ENCODE measurements around the gene ST6GALNAC4.

The ST6GALNAC4 gene, protein sequence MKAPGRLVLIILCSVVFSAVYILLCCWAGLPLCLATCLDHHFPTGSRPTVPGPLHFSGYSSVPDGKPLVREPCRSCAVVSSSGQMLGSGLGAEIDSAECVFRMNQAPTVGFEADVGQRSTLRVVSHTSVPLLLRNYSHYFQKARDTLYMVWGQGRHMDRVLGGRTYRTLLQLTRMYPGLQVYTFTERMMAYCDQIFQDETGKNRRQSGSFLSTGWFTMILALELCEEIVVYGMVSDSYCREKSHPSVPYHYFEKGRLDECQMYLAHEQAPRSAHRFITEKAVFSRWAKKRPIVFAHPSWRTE

DNA sequence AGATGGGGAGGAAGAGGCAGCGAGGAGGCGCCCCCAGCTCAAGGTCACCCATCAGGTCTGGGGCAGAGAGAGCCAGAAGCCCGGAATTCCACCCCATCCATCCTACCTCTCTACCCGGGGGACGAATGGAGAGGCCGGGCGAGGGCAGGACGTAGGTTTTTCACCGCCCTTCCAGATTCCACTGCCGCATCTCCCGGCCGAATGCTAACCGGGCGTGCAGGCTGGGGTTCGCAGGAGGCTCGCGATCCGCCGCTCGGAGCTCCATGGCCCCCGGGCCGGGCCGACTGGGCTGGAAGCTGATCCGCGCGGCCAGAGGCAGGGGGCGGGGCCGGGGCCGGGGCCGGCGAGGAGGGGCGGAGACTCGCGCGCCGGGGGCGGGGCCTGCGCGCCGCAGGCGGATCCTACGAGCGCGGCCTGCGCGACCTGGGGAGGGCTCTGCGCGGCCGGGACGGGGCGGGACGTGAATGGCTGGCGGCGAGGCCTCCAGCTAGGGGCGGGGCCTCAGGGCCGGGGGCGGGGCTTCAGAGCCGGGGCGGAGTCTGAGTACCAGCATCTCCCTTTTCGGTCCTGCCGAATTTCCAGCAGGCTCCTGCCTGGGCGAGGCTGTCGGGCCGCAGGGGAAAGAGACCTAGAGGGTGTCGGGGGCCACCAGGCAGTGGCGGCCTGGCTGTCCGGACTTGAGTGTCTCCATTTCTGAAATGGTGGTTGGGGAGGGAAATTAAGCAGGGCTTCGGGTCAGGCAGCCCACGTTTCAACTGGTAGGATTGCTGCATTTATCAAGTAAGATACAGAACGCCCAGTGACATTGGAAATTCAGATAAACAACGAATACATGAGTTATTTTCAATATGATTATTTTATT is at the start of gene ST6GALNAC4:
Gene ST6GALNAC4 (minus strand): TSS at position 322 of the 862 bp plus-strand sequence. CDS start 622 bp downstream, outside the sequence.
- peak; percentile 50 to 96 (median 88) for DNase-seq

DNA sequence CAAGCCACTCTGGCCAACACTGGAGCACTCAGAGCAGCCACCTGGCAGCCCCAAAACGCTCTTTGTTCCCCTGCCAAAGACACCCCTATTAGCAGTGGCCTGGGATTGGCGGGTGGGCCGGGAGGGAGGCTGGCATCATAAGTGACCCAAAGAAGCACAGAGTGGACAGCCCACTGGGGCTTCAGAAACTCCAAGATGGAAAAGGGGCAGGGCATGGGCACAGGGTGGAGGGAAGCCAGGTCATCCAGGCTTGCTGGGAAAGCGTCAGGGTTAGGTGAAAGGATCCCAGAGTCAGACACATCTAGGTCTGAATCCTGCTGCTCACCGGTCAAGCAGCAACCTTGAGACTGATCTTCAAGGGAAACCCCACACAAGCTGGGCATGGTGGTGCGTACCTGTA is 49.1 kb upstream of the ST6GALNAC4 start:
- DNase-seq, result no peak

DNA sequence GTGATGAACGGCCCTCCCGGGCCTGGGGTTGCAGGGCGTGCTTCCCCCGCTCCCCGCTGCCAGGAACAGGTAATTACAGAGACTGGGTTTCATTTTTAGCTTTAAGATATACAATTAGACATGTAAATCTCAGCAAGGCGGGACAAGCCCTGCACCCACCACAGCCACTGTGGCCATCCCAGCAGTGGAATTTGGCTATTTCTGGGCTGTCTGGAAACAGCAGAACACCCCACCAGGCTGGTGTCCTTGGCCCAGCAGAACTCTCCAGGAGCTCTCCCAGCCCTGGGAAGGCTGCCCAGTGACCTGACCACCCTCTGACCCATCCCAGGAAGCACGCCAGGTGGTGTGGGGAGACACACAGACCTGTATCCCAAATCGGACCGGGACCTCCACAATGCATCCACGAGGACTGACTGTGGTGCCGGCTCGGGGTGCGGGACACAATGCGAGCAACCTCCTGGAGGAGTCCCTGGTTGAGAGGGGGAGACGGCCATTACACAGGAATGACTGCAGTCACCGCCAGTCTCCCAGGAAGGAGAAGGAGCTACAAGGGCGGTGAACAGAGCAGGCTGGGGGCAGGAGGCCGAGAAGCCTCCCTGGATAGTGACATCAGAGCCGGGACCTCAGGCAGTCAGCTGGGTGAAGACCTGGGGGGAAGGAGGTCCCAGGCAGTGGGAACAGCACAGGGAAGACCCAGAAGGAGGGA is 46.7 kb upstream of the ST6GALNAC4 start:
- peak in 1 of 14 donors; percentile 78 for DNase-seq

DNA sequence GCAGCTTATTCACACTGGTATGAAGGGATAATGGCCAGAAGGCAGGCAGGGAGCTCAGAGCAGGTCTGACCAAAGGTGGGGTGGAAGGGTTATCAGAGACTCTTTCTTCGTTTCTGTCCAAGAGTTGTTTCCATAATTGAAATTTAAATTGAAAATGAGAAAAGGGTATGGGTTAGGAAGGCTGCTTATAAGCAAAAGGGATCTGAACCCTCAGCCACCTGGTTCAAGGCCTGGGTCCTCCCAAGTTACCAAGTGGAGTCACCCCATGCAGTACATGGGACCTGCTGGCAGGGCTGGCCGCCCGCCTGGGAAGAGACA is 46.2 kb upstream of the ST6GALNAC4 start:
- peak in 1 of 14 donors; percentile 46 for DNase-seq

DNA sequence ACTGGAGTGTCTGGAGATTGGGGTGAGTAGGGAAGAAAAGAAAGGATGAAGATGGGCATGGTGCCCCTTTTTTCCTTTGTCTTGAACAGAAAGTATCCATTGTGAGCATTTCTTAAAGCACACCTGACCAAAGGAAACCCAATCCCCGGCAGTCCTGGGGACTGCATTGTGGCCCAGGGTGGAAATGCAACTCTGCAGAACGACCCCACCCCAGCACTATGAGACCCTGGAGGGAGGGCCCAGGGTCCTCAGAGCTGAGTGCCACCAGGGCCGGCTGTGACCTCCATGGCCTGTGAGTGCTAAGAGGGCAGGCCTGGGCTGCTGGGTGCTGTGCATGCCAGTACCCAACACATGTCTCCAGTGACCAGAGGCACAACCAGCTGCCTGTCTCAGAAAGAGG is 45.4 kb upstream of the ST6GALNAC4 start:
- DNase-seq, result no peak

DNA sequence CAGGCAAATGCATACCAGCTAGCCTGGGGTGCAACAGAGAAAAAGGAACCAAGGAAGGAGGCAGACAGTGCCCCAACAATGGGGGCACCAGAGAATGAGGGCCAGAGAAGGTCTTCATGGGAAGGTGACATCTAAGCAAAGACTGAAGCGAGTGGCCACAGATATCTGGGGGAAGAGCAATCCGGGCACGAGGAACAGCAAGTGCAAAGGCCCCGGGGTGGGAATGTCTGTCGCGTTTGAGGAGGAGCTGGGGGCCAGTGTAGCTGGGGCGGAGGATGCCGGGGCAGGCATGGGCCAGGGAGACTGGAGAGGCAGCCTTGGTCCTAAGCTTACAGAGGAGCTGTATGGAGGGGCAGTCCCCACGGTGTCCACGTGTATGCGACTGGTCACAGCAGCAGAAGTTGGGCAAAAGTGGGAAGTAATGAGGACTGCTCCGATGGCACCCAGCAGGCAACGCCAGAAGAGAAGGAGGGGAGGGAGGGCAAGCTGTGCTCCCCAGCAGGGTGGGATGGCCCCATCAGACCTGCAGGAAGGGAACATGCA is 44.8 kb upstream of the ST6GALNAC4 start:
- no peak for DNase-seq

DNA sequence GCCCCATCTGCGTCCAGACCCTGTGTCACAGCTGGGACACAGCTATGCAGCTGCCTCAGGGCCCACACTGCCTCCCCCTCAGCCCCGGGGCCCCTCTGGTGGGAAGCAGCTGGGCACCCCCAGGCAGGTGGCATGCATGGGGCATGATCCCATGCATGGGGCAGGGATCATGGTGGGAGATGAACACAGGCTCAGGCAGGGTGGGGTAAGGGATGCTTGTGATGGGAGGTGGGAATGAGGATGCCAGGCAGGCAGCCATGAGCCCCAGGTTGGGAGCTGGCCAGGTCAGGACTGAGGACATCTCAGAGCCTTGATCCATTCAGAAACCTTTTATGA is 44.3 kb upstream of the ST6GALNAC4 start:
- DNase-seq, result no peak

DNA sequence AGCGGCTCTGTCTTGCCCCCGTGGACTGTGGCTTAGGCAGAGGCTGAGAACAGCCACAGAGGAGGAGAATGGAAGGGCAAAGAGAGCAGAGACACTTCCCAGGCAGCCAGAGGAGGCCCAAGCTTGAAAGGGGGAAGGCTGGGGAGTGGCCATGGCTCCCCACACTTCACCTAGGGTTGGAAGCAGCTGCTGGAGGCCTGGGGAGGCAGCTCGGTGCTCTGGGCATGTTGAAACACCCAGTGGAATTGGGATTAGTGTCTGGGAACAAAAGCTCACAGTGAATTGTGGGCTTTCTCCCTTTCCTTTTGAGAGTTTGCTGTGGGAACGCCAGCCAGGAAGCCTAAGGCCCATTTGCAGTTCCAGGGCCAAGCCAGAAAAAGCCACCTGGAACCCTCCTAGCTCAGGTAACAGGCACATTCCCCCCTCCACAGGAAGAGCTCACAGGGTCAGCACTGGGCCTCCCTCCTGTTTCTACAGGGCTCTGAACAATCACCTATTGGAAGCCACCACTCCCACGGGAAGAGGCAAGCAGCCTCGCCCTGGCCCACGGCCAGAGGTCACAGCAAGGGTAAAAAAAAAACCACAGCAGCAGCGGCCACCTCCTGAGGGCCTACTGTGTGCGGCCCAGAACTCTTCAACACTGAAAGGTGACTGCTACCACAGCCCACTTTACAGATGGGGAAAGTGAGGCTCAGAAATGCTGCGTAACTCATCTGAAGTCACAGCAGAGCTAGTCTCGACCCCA is 43.7 kb upstream of the ST6GALNAC4 start:
- no peak for DNase-seq

DNA sequence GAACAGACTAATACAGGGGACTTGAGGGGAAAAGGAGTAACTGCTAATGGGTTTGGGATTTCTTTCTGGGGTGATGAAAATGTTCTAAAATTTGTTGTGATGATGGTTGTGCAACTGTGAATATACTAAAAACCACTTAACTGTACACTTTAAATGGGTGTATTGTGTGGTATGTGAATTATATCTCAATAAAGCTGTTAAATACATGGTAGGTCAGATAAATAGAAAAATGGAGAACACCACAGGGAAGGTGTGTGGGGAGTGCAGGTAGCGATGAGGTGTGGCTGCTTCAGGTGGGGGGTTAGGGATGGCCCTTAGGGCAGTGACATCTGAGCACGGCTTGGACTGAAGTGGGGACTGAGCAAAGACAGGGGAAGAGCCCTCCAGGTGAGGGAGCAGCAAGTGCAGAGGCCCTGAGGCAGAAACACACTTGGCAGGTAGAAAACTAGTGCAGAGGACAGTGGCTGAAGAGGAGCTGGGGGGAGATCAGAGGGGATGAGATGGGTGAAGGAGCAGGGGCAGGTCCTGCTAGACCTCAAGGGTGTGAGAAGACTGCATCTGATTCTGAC is 43.1 kb upstream of the ST6GALNAC4 start:
- DNase-seq, result no peak

DNA sequence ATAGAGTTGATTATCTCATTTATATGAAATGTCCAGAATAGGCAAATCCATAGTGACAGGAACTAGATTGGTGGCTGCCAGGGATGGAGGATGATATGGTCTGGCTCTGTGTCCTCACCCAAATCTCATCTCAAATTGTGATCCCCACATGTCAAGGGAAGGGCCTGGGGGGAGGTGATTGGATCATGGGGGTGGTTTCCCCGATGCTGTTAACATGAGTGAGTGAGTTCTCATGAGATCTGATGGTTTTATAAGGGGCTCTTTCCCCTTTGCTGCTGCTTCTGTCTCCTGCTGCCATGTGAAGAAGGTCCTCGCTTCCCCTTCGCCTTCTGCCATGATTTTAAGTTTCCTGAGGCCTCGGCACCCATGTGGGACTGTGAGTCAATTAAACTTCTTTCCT is 42.6 kb upstream of the ST6GALNAC4 start:
- DNase-seq, result no peak

DNA sequence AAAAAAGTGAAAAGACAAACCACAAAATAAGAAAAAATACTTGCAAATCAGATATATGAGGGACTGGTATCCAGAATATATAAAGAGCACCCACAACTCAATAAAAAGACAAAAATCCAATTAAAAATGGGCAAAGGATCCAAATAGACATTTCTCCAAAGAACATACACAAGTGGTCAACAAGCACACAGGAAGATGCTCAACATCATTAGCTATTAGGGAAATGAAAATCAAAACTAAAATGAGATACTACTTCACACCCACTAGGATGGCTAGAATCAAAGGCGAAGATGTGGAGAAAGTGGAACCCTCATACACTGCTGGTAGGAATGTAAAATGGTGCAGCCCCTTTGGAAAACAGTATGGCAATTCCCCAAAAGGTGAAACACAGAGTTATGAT is 41.9 kb upstream of the ST6GALNAC4 start:
- no peak for DNase-seq

DNA sequence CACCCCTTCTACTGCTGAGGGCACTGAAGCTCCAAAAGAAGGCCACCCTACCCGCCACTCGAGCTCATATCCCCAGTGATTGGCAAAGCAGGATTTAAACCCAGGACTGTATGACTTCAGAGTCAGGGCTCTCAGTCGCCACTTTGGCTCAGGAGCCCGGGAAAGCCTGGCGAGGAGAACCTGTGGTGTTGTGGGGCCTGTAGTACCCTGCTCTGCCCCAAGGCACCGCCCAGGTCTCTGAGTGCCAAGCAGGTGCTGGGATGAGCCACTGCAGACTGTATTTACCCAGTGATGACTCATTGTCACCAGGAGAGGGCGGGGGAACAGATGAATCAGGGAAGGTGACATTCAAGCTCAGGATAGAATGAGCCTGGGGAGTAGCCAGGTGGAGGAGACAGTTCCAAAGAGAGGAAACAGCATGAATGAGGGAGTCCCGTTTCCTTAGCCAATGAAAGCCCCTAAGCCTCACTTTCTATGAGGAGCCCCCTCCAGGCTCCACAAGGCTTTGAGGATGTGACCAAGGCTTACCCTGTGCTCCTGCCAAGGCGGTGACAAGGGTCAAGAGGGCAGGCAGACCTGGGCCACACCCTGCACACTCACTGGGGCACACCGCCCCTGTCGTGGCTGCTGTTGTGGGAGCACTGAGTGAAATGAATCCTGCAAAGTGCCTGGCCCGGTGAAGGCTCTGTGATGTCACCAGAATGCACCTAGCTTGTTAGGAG is 38.6 kb upstream of the ST6GALNAC4 start:
- DNase-seq, result peak in 6 of 14 donors; percentile 49 to 86 (median 58)

DNA sequence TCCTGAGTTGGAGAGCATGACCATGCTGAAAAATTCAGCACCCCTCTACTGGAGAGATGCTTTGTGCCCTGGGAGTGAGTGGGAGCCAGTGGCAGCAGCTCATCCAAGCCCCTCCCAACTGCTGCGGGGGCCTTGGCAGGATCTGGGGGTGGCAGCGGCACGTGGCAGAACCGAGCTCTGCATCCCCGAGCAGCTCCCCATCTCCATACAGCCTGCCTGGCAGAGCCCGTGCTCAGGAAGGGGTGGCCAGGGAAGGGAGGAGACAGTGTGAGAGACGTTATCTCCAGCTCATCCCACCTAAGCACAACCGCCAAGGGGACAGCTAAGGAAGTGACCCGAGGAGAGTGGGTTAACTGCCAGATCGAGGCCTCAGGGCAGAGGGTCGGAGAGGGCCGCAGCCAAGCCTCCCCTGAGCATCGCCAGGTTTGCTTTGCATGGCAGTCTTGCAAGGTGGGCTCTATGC is 38.0 kb upstream of the ST6GALNAC4 start:
- DNase-seq, result peak in 7 of 14 donors; percentile 36 to 58 (median 52)

DNA sequence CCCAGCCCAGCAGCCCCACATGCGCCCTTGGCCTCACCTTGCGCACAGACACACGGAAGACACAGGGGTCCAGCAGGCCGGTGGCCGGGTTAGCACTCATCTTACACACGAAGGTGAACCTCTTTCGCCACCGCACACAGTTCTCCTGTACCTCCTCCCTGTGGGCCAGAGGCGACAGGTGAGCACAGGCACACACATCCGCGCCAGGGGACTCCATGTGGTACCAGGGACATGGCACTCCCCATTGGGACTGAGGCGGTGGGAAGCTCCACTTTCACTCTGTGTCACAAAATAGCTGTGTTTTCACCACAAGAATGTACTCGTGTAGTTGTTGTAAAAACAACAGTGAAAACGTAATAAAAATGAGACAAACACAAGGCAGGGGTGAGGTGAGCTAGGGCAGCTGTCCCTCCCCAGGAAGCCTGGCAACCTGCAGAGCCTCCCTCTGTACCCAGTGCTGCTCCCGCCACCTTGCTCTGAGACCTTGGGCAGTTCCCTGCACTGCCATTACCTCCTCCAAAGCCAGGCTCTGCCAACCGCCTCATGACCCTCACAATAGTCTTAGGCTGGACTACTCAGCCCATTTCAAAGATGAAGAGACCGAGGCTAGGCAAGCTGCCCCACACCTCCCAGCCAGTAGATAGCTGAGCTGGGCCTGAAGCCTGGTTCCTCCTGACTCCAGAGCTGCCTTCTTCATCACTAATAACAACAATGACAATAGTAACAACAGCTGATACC is 37.1 kb upstream of the ST6GALNAC4 start:
- DNase-seq, result no peak

DNA sequence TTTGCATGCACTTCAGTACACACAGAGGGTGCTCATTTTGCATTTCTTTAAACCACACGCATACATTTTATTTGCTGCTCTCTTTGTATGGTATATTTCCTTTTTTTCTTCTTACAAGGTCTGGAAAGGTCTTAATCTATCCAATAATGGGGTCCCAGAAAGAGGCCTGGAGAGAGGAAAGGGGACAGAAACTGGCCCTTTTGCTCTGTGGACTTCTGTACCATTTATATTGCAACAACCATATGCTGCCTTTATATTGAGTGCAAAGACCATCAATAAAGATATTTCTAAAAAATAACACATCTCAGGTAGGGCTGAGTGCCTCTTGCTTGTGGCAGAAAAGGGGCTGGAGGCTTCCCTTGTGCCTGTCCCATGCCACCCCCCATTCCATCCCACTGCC is 36.3 kb upstream of the ST6GALNAC4 start:
- DNase-seq, result no peak

DNA sequence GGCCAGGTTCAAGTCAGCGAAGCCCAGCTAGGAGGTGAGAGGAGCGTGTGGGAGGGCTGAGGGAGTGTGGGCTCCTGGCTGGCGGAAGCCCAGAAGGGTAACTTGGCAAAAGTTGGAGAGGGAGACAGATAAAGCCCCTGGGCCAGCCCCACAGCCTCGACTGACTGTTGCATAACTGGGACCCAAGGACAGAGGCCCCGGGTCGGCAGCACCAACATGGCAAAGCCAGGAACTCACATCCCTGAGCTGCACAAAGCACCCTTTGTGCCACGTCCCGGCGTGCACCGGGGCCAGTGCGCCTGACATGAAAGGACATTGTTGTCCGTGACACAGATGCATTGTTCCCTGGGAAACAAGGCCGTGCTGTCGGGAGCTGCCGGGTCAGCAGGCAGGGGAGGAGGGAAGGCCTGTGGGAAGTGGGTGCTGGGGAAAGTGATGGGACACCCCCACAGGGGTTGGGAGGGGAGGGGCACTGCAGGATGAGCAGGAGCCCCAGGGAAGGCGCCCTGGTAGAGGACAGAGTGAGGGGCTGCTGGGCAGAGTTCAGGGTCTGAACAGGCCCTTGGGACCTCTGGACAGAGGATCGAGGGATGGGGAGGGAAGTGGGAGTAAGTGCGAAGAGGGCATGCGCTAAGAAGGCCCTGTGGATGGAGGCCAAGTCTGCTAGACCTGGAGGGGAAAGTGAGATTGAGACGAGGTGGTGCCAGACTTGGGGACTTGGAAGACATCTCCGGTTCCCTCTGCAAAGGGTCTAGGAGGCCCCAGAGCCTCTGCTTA is 33.9 kb upstream of the ST6GALNAC4 start:
- DNase-seq, result peak in 13 of 14 donors; percentile 45 to 97 (median 93)

DNA sequence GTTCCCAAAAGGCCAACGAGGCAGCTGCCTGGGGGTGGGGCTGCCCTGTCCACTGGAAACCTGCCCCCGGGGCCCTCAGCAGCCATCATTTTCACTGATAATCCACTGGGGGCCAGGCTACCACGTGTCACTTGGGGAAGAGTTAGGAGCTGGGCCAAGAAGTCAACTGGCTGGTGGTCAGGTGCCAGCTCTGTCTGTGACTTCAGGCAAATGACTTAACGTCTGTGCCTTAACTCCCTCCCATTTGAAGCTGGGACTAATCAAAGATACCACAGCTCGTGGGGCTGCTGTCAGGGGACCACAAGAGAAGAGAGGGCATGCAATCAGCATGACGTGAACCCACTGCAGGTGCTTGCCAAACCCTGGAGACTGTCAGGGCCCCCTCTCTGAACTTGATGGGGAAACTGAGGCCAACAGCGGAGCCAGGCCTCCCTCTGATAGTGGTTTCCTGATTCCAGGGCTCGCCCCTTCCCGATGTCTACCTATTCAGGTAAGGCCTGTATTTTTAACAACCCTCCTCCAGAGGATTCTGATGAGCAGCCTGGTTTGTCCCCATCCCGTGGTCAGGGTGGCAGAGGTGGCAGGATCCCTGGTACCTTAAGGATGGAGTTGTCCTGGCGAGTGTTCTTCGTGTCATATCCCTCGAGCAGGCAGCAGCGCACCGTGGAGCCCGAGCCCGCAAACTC is 33.1 kb upstream of the ST6GALNAC4 start:
- DNase-seq, result peak in 11 of 14 donors; percentile 36 to 79 (median 56)

DNA sequence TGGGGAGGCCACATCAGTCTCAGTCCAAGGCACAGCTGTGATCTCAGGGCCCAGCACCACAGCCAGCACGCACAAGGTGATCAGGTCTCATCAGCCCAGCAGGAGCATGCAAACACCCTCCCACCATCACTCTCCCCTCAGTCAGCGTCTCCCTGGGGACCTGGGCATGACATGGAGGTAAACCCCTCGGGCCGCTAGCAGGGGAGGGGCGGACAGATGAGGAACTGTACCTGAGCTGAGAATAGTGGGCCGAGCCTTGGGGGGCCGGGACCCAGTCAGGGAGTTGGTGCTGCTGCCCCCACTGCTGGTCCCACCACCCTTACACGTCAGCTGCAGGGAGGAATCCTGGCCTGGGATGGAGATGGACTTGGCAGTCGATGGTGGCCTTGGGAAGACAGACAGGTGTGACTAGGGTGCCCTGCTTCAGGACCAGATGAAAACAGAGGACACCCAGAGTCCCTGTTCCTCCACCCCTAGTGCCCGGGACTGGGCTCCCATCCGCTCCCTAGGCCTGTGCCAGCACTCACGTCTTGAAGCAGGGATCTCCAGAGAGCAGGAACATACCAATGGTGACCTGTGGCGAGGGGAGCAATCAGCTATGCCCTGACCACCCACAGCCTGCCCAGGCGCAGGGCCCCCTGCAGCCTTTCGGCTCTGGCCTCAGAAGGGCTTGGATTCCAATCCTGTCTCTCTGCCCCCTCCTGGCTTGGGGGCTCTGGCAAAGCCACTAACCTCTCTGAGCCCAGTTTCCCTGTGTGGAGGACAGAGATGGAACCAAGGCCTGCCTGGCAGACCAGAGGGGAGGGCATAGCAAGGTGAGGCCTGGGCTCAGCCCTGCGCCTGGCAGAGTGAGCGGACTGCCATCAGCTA is 31.2 kb upstream of the ST6GALNAC4 start:
- DNase-seq, result peak in 2 of 14 donors; percentile 57 to 65
